Spleen (tissue), 7 donors: ENCODE results near the gene SYT17.

Source experiments
- CTCF ChIP-seq, 11 experiments: fragments of 200-600 bp in 7 of 11; fragments of 450-650 bp in 4 of 11; sonication (generic) in 4 of 11; IDR thresholded peaks in 8 of 11; conservative IDR thresholded peaks in 3 of 11; 1 replicate in 7 of 11; 2 replicates in 4 of 11; pipeline versions ENCODE4 v1.4.0 to v1.8.0; 2016 to 2021; ENCODE audit warnings: antibody characterized with exemption in 11 of 11, inconsistent platforms in 4 of 11, mild to moderate bottlenecking in 1 of 11
- POLR2A ChIP-seq, 3 donors: fragments of 450-650 bp; IDR thresholded peaks; one replicate each; pipeline ENCODE4 v1.5.1; 2017; ENCODE audit warnings: antibody characterized with exemption in 3 of 3, mild to moderate bottlenecking in 1 of 3
- donor health status: DM: no; HTN: no; CAD: no; lungs with moderate emphysema.
- donor health status: DM: no; HTN: no; CAD: no.
- donor health status: DM: no; HTN: no; CAD: no.

- TF ChIP-seq CTCF (IDR thresholded peaks at IDR 0.05 in 8 of 11, conservative IDR thresholded peaks at IDR 0.05 in 3 of 11) (no peak), POLR2A (IDR thresholded peaks at IDR 0.05) (no peak)
Observed at GRCh38 chr16:19186408-19186807, 18.4 kb downstream of the SYT17 start.
